H9 (cell line): ENCODE data around the gene ZBTB38. TPM values are rescaled to one million over a fixed set of nuclear protein-coding genes. Genes with fewer than 3 reads are reported as not detected.

Source experiments
- DNase-seq: peaks from one replicate; pipeline ENCODE4 v3.0.0-alpha.2; 2017
- H2AFZ ChIP-seq: one replicate; pipeline ENCODE4 v1.6.1; 2013; ENCODE audit warnings: mild to moderate bottlenecking, low read length, control low read depth, moderate library complexity
- H2AK5ac ChIP-seq: 2 replicates; pipeline ENCODE4 v1.6.1; 2013; ENCODE audit warnings: low read length, control low read depth, mixed read lengths; ENCODE audit not compliant: insufficient read length
- H2BK120ac ChIP-seq: one replicate; pipeline ENCODE4 v1.6.1; 2013; ENCODE audit warnings: low read depth, mild to moderate bottlenecking, low read length, control low read depth, inconsistent platforms; ENCODE audit not compliant: poor library complexity, severe bottlenecking
- H2BK12ac ChIP-seq: 2 replicates; pipeline ENCODE4 v1.6.1; 2013; ENCODE audit warnings: low read length, control low read depth, mixed read lengths, low read depth; ENCODE audit not compliant: insufficient read length
- H2BK15ac ChIP-seq: 2 replicates; pipeline ENCODE4 v1.6.1; 2013; ENCODE audit warnings: low read depth, low read length, control low read depth
- H2BK20ac ChIP-seq: one replicate; pipeline ENCODE4 v1.6.1; 2013; ENCODE audit warnings: low read depth, mild to moderate bottlenecking, low read length, control low read depth, inconsistent platforms; ENCODE audit not compliant: poor library complexity, severe bottlenecking
- H2BK5ac ChIP-seq: 2 replicates; pipeline ENCODE4 v1.6.1; 2013; ENCODE audit warnings: low read length, control low read depth, mixed read lengths; ENCODE audit not compliant: insufficient read length
- H3K14ac ChIP-seq: 2 replicates; pipeline ENCODE4 v1.6.1; 2013; ENCODE audit warnings: low read length, control low read depth; ENCODE audit not compliant: insufficient read depth
- H3K18ac ChIP-seq: 2 replicates; pipeline ENCODE4 v1.6.1; 2013; ENCODE audit warnings: low read depth, mild to moderate bottlenecking, mixed read lengths, low read length, control low read depth; ENCODE audit not compliant: insufficient read length
- H3K23ac ChIP-seq: 2 replicates; pipeline ENCODE4 v1.6.1; 2013; ENCODE audit warnings: low read length, control low read depth, mixed read lengths, low read depth; ENCODE audit not compliant: insufficient read length
- H3K23me2 ChIP-seq: 2 replicates; pipeline ENCODE4 v1.6.1; 2013; ENCODE audit warnings: low read depth, mild to moderate bottlenecking, mixed read lengths, low read length, control low read depth; ENCODE audit not compliant: insufficient read length, poor library complexity, severe bottlenecking
- H3K27ac ChIP-seq: 2 replicates; pipeline ENCODE4 v1.5.1; 2013; ENCODE audit warnings: low read length, control low read depth, mixed read lengths, low read depth; ENCODE audit not compliant: insufficient read length
- H3K27me3 ChIP-seq: 2 replicates; pipeline ENCODE4 v1.6.1; 2013; ENCODE audit warnings: low read length, control low read depth, inconsistent platforms; ENCODE audit not compliant: insufficient read depth
- H3K4ac ChIP-seq: 2 replicates; pipeline ENCODE4 v1.6.1; 2013; ENCODE audit warnings: low read depth, mild to moderate bottlenecking, control low read depth, inconsistent platforms, low read length, moderate library complexity
- H3K4me1 ChIP-seq: 2 replicates; pipeline ENCODE4 v1.6.1; 2013; ENCODE audit warnings: low read length, control low read depth, inconsistent platforms; ENCODE audit not compliant: insufficient read depth
- H3K4me2 ChIP-seq: 2 replicates; pipeline ENCODE4 v1.6.1; 2013; ENCODE audit warnings: low read length, control low read depth, mixed read lengths; ENCODE audit not compliant: insufficient read length, insufficient read depth
- H3K56ac ChIP-seq: 2 replicates; pipeline ENCODE4 v1.6.1; 2013; ENCODE audit warnings: low read depth, mild to moderate bottlenecking, mixed read lengths, low read length, control low read depth; ENCODE audit not compliant: insufficient read length
- H3K79me1 ChIP-seq: 2 replicates; pipeline ENCODE4 v1.6.1; 2013; ENCODE audit warnings: low read depth, mild to moderate bottlenecking, moderate library complexity, low read length, control low read depth, inconsistent platforms; ENCODE audit not compliant: insufficient read depth, poor library complexity, severe bottlenecking
- H3K79me2 ChIP-seq: 2 replicates; pipeline ENCODE4 v1.6.1; 2013; ENCODE audit warnings: low read length, control low read depth, inconsistent platforms; ENCODE audit not compliant: insufficient read depth
- H3K9ac ChIP-seq: 2 replicates; pipeline ENCODE4 v1.6.1; 2013; ENCODE audit warnings: low read length, control low read depth, mixed read lengths; ENCODE audit not compliant: insufficient read length; ENCODE audit errors: extremely low read depth
- H3K9me3 ChIP-seq: one replicate; pipeline ENCODE4 v1.6.1; 2013; ENCODE audit warnings: low read depth, low read length, inconsistent platforms; ENCODE audit not compliant: control insufficient read depth
- H3T11ph ChIP-seq: one replicate; pipeline ENCODE4 v1.6.1; 2013; ENCODE audit warnings: mild to moderate bottlenecking, low read length, control low read depth, inconsistent platforms
- H4K20me1 ChIP-seq: one replicate; pipeline ENCODE4 v1.6.1; 2013; ENCODE audit not compliant: control insufficient read depth, insufficient read length, insufficient read depth
- H4K5ac ChIP-seq: 2 replicates; pipeline ENCODE4 v1.6.1; 2013; ENCODE audit warnings: low read depth, mild to moderate bottlenecking, mixed read lengths, low read length, control low read depth; ENCODE audit not compliant: insufficient read length
- H4K8ac ChIP-seq: replicated peaks from 2 replicates; pipeline ENCODE4 v1.6.1; 2013; ENCODE audit warnings: low read length, control low read depth, mixed read lengths, low read depth; ENCODE audit not compliant: insufficient read length
- H4K91ac ChIP-seq: 2 replicates; pipeline ENCODE4 v1.6.1; 2013; ENCODE audit warnings: low read depth, mild to moderate bottlenecking, moderate library complexity, mixed read lengths, low read length, control low read depth; ENCODE audit not compliant: insufficient read length
- H3K27ac Mint-ChIP-seq, 3 experiments: 2 replicates in 2 of 3; 3 replicates in 1 of 3; pipeline ENCODE4 v1.8.0; 2020 to 2021; ENCODE audit warnings: mixed read lengths in 3 of 3, mild to moderate bottlenecking in 1 of 3, moderate library complexity in 1 of 3
- H3K27me3 Mint-ChIP-seq: 2 replicates; pipeline ENCODE4 v1.8.0; 2021; ENCODE audit warnings: low read depth, mild to moderate bottlenecking, moderate library complexity, mixed read lengths
- H3K36me3 Mint-ChIP-seq, 3 experiments: 2 replicates in 2 of 3; 3 replicates in 1 of 3; pipeline ENCODE4 v1.8.0; 2020 to 2021; ENCODE audit warnings: low read depth in 3 of 3, mixed read lengths in 3 of 3; ENCODE audit not compliant: insufficient read depth in 1 of 3
- H3K4me1 Mint-ChIP-seq, 2 experiments: 2 replicates each; pipeline ENCODE4 v1.8.0; 2020; ENCODE audit warnings: mixed read lengths in 2 of 2
- H3K4me3 Mint-ChIP-seq, 2 experiments: 2 replicates in 1 of 2; 3 replicates in 1 of 2; pipeline ENCODE4 v1.8.0; 2020 to 2021; ENCODE audit warnings: mild to moderate bottlenecking in 2 of 2, mixed read lengths in 2 of 2, moderate library complexity in 1 of 2
- H3K9me3 Mint-ChIP-seq, 2 experiments: 2 replicates in 1 of 2; 3 replicates in 1 of 2; pipeline ENCODE4 v1.8.0; 2020; ENCODE audit warnings: mild to moderate bottlenecking in 2 of 2, mixed read lengths in 2 of 2, moderate library complexity in 1 of 2
- WGBS: extraction: QIAGEN DNeasy Blood & Tissue Kit; methylation state at CpG from one replicate; pipeline ENCODE4 v1.1.7; 2013; ENCODE audit warnings: missing lambda C conversion rate, low lambda C conversion rate, mixed read lengths; ENCODE audit not compliant: insufficient read length; ENCODE audit errors: extremely low coverage; 5-methylcytosine and 5-hydroxymethylcytosine counted together
- total RNA-seq: library from RNA; stranded (reverse); gene quantifications from 2 replicates; pipeline ENCODE4 v1.2.1, GENCODE V29; 2021
- TF ChIP-seq, protein P1 (sequence below): fragments of 200-600 bp; sonication (generic); conservative IDR thresholded peaks from 3 replicates; pipeline ENCODE4 v1.8.0; 2021; ENCODE audit warnings: antibody characterized with exemption, mild to moderate bottlenecking

Gene ZBTB38
- total RNA-seq, 1 experiment from 2014 or later: 14.6 TPM

DNA sequence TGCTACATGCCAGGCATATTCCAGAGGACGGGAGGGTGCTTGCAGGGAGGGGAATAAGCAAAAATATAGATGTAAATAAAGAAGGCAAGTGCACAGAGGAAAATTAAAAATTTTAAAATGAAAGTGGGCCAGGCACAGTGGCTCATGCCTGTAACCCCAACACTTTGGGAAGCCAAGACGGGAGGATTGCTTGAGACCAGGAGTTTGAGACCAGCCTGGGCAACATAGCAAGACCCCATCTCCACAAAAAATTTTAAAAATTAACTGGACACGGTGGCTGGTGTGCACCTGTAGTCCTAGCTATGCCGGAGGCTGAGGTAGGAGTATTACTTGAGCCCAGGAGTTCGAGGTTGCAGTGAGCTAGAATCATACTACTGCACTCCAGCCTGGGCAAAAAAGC is 22.4 kb downstream of the ZBTB38 start:
- Mint-ChIP-seq H3K27me3 (no peaks in the 10 kb centered on the region), H3K27ac (no peak overlapping the region), H3K9me3 (no peaks in the 10 kb centered on the region; a peak in 1 of 5 replicates), H3K36me3 (no peaks in the 10 kb centered on the region), H3K4me1 (peaks cover 53 to 66% of the 10 kb centered on the region in 2 experiments), H3K4me3 (no peak overlapping the region)
- H3K4me1 ChIP-seq: peaks cover 9% of the 10 kb centered on the region; the same call in 1 of the 2 replicates
- H2BK5ac ChIP-seq: no peak overlapping the region
- no peak overlapping the region for H4K5ac ChIP-seq
- TF ChIP-seq, protein P1, sequence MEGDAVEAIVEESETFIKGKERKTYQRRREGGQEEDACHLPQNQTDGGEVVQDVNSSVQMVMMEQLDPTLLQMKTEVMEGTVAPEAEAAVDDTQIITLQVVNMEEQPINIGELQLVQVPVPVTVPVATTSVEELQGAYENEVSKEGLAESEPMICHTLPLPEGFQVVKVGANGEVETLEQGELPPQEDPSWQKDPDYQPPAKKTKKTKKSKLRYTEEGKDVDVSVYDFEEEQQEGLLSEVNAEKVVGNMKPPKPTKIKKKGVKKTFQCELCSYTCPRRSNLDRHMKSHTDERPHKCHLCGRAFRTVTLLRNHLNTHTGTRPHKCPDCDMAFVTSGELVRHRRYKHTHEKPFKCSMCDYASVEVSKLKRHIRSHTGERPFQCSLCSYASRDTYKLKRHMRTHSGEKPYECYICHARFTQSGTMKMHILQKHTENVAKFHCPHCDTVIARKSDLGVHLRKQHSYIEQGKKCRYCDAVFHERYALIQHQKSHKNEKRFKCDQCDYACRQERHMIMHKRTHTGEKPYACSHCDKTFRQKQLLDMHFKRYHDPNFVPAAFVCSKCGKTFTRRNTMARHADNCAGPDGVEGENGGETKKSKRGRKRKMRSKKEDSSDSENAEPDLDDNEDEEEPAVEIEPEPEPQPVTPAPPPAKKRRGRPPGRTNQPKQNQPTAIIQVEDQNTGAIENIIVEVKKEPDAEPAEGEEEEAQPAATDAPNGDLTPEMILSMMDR: no peak
- no peak overlapping the region for H2AK5ac ChIP-seq
- H3K14ac ChIP-seq: no peak overlapping the region
- no peak overlapping the region for H2AFZ ChIP-seq
- H3K18ac ChIP-seq: no peak overlapping the region
- no peak overlapping the region for H3K4me2 ChIP-seq
- no peak overlapping the region for H3K23ac ChIP-seq
- H4K8ac ChIP-seq: no peak overlapping the region
- H2BK15ac ChIP-seq: no peak overlapping the region
- no peak overlapping the region for H3K56ac ChIP-seq
- H3T11ph ChIP-seq: no peak overlapping the region
- no peak overlapping the region for H3K27ac ChIP-seq
- H3K9me3 ChIP-seq: no peaks in the 10 kb centered on the region
- H4K20me1 ChIP-seq: no peaks in the 10 kb centered on the region
- no peak overlapping the region for H2BK120ac ChIP-seq
- H3K4ac ChIP-seq: no peak overlapping the region
- no peak for DNase-seq
- WGBS: no CpG with 5 or more reads among the region's 5 CpGs
- no peak overlapping the region for H3K9ac ChIP-seq
- no peaks in the 10 kb centered on the region for H3K23me2 ChIP-seq
- H2BK12ac ChIP-seq: no peak overlapping the region
- no peaks in the 10 kb centered on the region for H3K79me1 ChIP-seq
- no peak overlapping the region for H2BK20ac ChIP-seq
- no peaks in the 10 kb centered on the region for H3K79me2 ChIP-seq
- H3K27me3 ChIP-seq: no peaks in the 10 kb centered on the region; the same call in 1 of the 2 replicates
- no peak overlapping the region for H4K91ac ChIP-seq
